GM12891 (cell line): ENCODE results near the gene RFX2.
"Not testable (repeated sequence)": the region's sequence is repeated elsewhere in the genome, so short reads cannot be mapped to it uniquely, and the experiment has no call there.

Experiments
- DNase-seq: peaks from one replicate; pipeline ENCODE4 v3.0.0; 2011; ENCODE audit warnings: low spot score; ENCODE audit not compliant: insufficient read length
- FAIRE-seq: peaks from 2 replicates; lab custom pipeline; 2011; peaks lifted over from hg19 to GRCh38; lab: Jason Lieb, UNC
- PAX5 ChIP-seq: IDR thresholded peaks from 2 replicates; pipeline ENCODE4 v1.6.1; 2011; ENCODE audit warnings: low read length, moderate library complexity, mild to moderate bottlenecking; ENCODE audit not compliant: insufficient read depth, severe bottlenecking
- POLR2A ChIP-seq: IDR thresholded peaks from 2 replicates; pipeline ENCODE4 v1.6.1; 2011; ENCODE audit warnings: low read depth, low read length, control low read depth
- POLR2AphosphoS5 ChIP-seq: IDR thresholded peaks from 2 replicates; pipeline ENCODE4 v1.6.1; 2011; ENCODE audit warnings: low read depth, low read length, control low read depth
- POU2F2 ChIP-seq: IDR thresholded peaks from 2 replicates; pipeline ENCODE4 v1.6.1; 2011; ENCODE audit warnings: low read depth, mild to moderate bottlenecking, control low read depth, low read length, moderate library complexity
- SPI1 ChIP-seq: IDR thresholded peaks from 2 replicates; pipeline ENCODE4 v1.6.1; 2011; ENCODE audit warnings: low read depth, low read length, control low read depth
- TAF1 ChIP-seq: IDR thresholded peaks from 2 replicates; pipeline ENCODE4 v1.6.1; 2011; ENCODE audit warnings: low read depth, low read length, control low read depth

The RFX2 gene

DNA sequence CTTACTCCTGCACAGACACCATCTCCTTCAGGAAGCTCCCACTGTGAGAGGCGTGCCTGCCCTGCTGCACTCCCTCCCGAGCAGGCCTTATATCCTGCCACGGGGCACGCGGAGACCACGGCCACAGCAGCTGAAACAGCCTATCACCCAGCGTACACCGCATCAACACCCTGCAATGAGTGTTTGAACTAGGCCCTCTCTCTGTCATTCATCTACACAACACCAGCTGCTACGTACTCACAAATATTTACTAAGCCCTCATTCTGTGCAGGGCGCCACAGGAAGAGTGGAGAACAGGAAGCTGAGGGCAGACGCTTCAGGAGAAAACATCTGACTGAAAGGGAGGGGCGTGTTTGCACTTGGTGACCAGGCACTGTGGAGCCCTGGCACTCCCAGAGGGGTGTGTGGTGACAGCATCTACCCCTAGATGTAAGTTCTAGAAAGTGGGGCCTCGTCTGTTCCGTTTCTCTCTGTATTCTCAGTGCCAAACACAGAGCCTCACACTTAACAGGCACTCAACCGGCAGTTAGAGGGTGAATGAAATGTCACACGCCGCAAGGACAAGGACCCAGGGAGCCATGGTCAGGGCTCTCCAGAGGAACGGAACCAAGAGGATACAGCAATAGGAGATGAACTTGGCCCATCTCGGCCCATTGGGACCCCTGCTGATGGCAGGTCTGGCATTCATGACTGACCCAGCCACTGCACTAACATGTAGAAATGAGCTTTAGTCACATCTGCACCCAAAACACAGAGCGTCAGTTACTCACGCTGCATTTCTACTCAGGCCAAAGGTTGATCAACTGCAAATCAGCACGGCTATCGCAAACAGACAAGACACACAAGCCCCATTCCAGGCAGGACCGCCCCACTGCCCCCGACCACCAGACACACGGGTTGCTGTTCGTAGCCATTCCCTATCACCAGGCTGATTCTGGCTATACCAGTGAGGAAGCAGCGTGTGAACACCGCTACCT lies 148.0 kb downstream of the RFX2 start:
- DNase-seq = no peak
- TF ChIP-seq TAF1 (no peak), POLR2AphosphoS5 (no peak), POLR2A (no peak; the same call in 1 of the 2 replicates), POU2F2 (no peak), PAX5 (no peak), SPI1 (no peak)

GRCh38 chr19:5961641-5961968 lies 148.7 kb downstream of the RFX2 start:
- FAIRE-seq, DNase-seq: not testable (repeated sequence)

More for the DNA sequence above, 148.0 kb downstream of the RFX2 start:
- FAIRE-seq = peak; percentile 79

- no peak for DNase-seq
- no peak for FAIRE-seq
- TF ChIP-seq TAF1 = no peak
Observed at GRCh38 chr19:5960005-5961001, 150.0 kb downstream of the RFX2 start.

DNA sequence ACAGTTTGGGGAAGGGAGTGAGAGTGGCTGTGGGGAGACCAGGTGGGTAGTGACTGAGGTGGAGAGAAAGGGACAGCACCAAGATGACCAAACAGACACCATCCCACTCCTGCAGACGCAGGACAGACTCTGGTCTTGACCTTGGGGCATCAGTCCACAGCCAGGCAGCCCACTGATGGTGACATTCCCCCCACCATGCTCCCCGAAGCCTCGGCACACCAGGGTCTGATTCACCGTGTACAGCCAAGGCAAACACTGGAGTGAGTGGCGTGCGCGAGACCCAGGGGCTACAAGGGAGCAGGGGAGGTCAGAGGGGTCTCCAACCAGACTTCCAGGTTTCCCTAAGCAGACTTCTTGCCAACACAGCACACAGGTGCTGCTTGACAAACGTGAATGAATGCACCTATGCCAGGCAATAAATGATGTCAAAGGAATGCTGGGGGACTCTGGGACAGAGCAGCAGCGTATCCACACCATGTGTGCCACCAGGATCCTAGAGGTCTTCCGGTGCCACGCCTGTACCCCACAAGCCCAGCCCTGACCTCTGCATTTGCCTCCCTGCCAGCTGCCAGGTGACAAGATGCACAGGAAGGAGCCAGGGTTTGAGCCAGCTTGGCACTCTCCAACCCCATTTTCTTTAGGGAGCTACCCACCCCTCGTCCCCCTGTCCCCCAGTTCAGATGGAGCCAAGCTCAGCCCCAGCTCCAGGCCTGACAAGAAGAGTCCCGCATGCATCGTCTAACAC lies 150.9 kb downstream of the RFX2 start:
- TF ChIP-seq PAX5 = no peak
- no peak for TF ChIP-seq POU2F2
- TF ChIP-seq POLR2A = no peak
- TF ChIP-seq TAF1 = no peak
- no peak for TF ChIP-seq SPI1
- TF ChIP-seq POLR2AphosphoS5 = no peak
- DNase-seq (no peak), FAIRE-seq (no peak)

GRCh38 chr19:5958851-5959122 lies 151.5 kb downstream of the RFX2 start:
- FAIRE-seq (no peak), DNase-seq (no peak)
- TF ChIP-seq POLR2A = no peak
- no peak for TF ChIP-seq TAF1
- TF ChIP-seq PAX5 = no peak
- no peak for TF ChIP-seq POU2F2
- no peak for TF ChIP-seq SPI1
- no peak for TF ChIP-seq POLR2AphosphoS5

DNA sequence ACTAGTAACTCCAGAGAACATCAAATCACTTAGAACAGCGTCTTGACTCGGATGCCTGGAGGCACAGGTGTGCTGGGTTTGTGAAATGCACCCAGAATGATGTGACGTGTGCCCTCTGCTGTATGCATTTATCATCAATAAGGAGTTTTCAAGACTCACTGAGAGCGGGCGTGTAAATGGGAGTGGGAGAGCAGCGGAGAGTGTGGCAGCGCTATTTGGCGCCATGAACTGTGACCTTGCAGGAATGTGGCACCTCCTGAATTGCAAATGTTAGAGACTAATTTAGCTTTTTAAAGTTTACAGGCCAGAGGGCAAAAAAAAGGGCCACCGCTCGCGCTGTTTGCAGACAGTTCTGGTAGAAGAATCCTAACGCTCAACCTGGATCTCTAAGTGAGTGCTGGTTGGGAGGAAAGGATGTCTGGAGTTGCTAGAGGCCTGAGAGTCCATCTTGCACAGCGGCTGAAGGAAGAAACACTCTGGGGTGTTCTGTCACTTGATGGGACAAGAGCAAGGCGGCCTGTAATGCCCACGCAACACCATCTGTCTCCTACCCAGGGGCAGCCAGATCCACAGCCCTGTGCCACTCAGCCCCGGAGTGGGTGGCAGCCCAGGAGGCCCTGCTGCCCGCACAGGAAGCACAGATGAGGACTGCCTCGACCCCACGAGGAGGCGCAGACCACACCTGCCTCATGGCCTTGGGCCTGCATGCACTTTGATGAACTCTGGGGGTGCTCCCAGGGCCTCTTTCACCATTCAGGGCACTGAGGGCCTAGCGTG lies 152.0 kb downstream of the RFX2 start:
- no peak for FAIRE-seq
- DNase-seq = no peak
- no peak for TF ChIP-seq POU2F2
- no peak for TF ChIP-seq POLR2A
- no peak for TF ChIP-seq POLR2AphosphoS5
- TF ChIP-seq TAF1 = no peak
- no peak for TF ChIP-seq PAX5
- no peak for TF ChIP-seq SPI1

DNA sequence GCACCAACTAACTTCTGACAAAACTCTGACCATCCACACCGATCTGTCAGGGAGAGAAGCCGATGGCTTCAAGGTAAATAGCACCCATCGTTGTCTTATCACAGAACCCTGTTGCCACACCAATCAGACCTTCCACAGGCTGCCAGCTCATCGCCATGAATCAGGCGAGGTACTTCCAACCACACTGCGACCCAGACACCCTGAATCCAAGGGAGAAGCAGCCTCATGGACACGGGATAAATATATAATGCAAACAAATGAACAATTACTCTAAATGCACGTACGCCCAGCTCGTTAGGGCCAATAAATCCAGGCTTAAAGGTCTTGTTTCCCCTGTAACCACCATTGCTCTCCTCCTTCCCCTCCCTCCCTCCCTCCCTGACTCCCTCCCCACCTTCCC lies 153.1 kb downstream of the RFX2 start:
- TF ChIP-seq PAX5 (no peak), POU2F2 (no peak), TAF1 (no peak), POLR2A (no peak), POLR2AphosphoS5 (no peak), SPI1 (no peak)
- DNase-seq = no peak
- no peak for FAIRE-seq

DNA sequence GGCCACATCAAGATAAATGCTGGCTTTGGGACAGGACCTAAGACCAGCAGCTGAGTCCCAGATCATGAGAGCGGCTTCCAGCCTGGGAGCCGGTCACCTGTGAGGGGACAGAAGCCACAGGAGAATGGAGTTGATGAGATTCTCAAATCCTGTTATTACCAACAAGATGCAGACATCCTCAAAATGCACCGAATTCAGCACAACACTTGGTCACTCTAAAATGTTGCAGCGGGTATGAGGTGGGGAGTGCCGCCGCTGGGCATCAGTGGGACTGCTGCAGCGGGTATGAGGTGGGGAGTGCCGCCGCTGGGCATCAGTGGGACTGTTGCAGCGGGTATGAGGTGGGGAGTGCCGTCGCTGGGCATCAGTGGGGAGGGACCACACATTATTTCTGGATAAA lies 153.6 kb downstream of the RFX2 start:
- DNase-seq (no peak), FAIRE-seq (no peak)
- TF ChIP-seq POU2F2 (no peak), SPI1 (no peak)

DNA sequence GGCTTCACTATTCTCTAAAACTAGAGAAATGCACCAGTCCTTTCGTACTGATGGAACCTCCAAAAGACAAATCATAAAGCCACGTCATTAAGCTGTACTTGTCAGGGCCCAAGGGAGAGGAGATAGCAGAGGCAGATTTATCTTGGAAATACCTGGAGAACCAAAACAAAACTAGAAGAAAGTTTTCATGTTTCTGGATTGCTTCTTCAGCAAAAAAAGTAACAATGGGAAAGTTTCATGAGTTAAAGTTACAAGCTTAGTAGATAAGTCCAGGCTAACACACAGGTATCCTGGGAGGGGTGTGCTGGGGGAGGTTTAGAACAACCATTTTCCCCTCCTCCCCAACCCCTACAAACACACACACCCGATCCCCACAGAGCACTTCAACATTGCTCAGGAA lies 154.0 kb downstream of the RFX2 start:
- no peak for DNase-seq
- peak; percentile 38 for FAIRE-seq
- no peak for TF ChIP-seq TAF1
- TF ChIP-seq PAX5 = no peak
- TF ChIP-seq POLR2A = no peak
- no peak for TF ChIP-seq POU2F2
- TF ChIP-seq POLR2AphosphoS5 = no peak
